ENCODE data around the gene CCDC85C.

- TF ChIP-seq POLR2A (IDR thresholded peaks at IDR 0.05) (no peak), CTCF (IDR thresholded peaks at IDR 0.05) (no peak), POLR2AphosphoS5 (IDR thresholded peaks at IDR 0.05) (peak in 1 of 3 donors; percentile 63), EP300 (IDR thresholded peaks at IDR 0.05) (no peak)
Observed at GRCh38 chr14:99524804-99525698, 79.0 kb downstream of the CCDC85C start.
